Activated naive CD4-positive, alpha-beta T cell (primary cell): Measurements from ENCODE around the gene FBXL17.

ENCODE experiments used
- DNase-seq, 4 experiments: peaks; one replicate each; lab custom pipeline; 2025; lab: John Stamatoyannopoulos, UW

The FBXL17 gene

GRCh38 chr5:107990881-107991810 lies 390.8 kb downstream of the FBXL17 start:
- DNase-seq, result no peak

- no peak for DNase-seq
Measured at GRCh38 chr5:107985144-107985543, 396.8 kb downstream of the FBXL17 start.

- DNase-seq, result no peak
Measured at GRCh38 chr5:107982703-107983425, 399.0 kb downstream of the FBXL17 start.

GRCh38 chr5:107980923-107981692 lies 400.8 kb downstream of the FBXL17 start:
- DNase-seq, result no peak

GRCh38 chr5:107979900-107980299 lies 402.0 kb downstream of the FBXL17 start:
- DNase-seq, result no peak

- DNase-seq, result no peak
Measured at GRCh38 chr5:107979291-107979690, 402.6 kb downstream of the FBXL17 start.

GRCh38 chr5:107977550-107978071 lies 404.3 kb downstream of the FBXL17 start:
- no peak for DNase-seq

- no peak for DNase-seq
Measured at GRCh38 chr5:107975568-107975967, 406.3 kb downstream of the FBXL17 start.

GRCh38 chr5:107971846-107972245 lies 410.1 kb downstream of the FBXL17 start:
- no peak for DNase-seq

- DNase-seq, result no peak
Measured at GRCh38 chr5:107969847-107970246, 412.1 kb downstream of the FBXL17 start.

GRCh38 chr5:107968998-107969397 lies 412.9 kb downstream of the FBXL17 start:
- DNase-seq, result no peak

GRCh38 chr5:107968406-107968843 lies 413.5 kb downstream of the FBXL17 start:
- DNase-seq, result no peak

GRCh38 chr5:107966201-107966600 lies 415.7 kb downstream of the FBXL17 start:
- no peak for DNase-seq

- DNase-seq, result no peak
Measured at GRCh38 chr5:107964722-107965121, 417.2 kb downstream of the FBXL17 start.

GRCh38 chr5:107959573-107960279 lies 422.2 kb downstream of the FBXL17 start:
- DNase-seq, result no peak

GRCh38 chr5:107958861-107959260 lies 423.0 kb downstream of the FBXL17 start:
- DNase-seq, result no peak

GRCh38 chr5:107958432-107958831 lies 423.5 kb downstream of the FBXL17 start:
- DNase-seq, result no peak

GRCh38 chr5:107957051-107957450 lies 424.8 kb downstream of the FBXL17 start:
- no peak for DNase-seq

- DNase-seq, result no peak
Measured at GRCh38 chr5:107955321-107955720, 426.6 kb downstream of the FBXL17 start.

- no peak for DNase-seq
Measured at GRCh38 chr5:107954254-107954653, 427.6 kb downstream of the FBXL17 start.

GRCh38 chr5:107952450-107952849 lies 429.4 kb downstream of the FBXL17 start:
- DNase-seq, result no peak
